Hypothalamus (tissue), 51 donors: ENCODE data around the gene KMT5C.

Experiments used
- DNase-seq, 51 donors: peaks; one replicate each; lab custom pipeline; 2025; lab: John Stamatoyannopoulos, UW

The KMT5C gene

DNA sequence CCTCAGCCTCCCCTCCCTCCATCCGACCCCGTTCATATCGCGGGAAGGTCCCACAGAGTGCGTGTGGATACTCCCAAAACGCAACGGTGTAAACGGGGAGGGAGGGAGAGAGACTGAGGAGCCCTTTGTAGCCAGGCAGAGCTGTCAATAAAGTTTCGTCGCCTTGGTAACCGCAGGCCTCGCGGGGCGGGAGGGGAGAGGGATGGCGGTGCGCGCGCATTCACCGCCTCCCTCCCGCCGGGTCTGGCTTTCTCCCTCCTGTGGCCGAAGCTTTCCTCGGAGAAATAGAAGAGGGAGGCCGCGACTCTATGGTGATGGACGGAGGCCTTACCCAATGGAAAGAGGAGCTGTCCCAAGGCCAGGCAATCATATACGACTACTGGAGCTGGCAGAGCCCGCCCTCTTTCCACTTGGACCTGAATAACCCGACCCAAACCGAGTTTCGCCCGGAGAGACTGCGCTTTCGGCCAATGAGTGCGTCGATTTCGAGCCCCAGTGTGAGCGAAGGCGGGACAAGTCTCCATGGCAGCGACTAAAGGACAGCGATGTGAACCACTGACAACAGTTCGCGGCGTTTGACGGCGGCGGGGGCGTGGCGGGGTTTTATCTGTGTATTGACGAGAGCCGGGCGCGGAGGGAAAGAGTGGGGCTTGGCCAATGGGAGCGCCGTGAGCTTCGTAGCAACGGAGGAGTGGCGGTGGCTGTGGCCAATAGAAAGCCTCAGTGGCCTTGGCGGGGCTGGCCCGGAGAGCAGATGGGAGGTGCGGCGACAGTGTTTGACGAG is at the start of gene KMT5C:
TSS of gene KMT5C (plus strand) at position 772 of the 784 bp plus-strand sequence. CDS start 2,061 bp downstream, outside the sequence.
- peak; percentile 96 to 100 (median 100) for DNase-seq

DNA sequence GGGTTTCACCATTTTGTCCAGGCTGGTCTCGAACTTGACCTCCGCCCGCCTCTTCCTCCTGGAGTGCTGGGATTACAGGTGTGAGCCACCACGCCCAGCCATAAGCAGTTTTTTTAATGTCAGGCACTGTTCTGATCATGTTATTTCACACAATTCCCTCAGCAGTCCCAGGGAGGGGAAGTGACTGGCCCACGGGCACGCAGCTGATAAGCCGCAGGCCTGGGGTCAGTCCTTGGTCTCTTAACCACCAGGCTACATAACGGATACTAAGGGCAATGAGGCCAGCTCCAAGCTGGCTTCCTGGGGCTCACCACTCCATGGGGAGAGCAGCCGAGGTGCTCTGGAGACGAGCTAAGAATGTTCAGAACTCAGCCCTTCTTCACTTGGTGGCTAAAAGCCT is 42.4 kb upstream of the KMT5C start:
- no peak for DNase-seq

DNA sequence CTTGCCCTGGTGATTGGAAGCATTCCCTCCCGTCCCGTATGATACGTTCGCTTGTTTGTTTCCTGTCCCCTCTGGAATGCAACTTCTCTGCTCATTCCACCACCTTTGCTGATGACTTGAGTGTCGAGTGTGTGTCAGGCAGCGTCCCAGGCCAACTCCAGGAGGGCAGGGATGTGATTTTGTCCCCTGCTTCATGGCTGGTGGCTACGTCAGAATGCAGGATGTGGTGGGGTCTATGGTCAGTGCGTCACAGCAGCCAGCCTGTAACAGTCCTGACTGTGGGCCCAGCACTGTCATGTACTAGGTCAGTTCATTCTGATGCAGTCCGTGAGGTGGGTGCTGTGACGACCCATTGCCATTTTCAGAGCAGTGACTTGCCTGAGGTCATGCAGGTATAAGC is 39.7 kb upstream of the KMT5C start:
- no peak for DNase-seq

DNA sequence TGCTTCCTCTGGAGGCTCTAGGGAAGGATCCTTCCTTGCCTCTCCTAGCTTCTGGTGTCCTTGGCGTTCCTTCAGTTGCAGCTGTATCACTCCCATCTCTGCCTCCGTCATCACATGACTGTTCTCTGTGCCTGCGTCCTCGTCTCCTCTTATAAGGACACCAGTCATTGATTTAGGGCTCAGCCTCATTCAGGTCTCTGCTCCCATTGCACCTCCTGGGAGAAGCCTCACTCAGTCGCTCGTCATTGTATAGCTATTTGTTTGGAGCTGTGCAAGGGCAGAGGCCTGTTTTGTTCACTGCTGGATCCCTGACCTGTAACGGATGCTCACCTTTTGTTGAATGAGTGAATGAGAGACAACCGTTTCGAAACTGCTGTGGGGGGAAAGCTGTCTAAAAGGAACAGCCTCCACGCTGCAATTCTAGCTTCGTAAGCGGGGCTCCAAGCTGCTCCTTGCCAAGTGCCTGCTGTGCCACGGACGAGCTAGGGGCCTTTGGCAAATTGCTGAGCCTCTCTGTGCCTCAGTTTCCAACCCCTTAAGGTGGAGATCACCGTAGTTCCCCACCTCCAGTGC is 38.7 kb upstream of the KMT5C start:
- peak in 17 of 51 donors; percentile 4 to 52 (median 23) for DNase-seq

DNA sequence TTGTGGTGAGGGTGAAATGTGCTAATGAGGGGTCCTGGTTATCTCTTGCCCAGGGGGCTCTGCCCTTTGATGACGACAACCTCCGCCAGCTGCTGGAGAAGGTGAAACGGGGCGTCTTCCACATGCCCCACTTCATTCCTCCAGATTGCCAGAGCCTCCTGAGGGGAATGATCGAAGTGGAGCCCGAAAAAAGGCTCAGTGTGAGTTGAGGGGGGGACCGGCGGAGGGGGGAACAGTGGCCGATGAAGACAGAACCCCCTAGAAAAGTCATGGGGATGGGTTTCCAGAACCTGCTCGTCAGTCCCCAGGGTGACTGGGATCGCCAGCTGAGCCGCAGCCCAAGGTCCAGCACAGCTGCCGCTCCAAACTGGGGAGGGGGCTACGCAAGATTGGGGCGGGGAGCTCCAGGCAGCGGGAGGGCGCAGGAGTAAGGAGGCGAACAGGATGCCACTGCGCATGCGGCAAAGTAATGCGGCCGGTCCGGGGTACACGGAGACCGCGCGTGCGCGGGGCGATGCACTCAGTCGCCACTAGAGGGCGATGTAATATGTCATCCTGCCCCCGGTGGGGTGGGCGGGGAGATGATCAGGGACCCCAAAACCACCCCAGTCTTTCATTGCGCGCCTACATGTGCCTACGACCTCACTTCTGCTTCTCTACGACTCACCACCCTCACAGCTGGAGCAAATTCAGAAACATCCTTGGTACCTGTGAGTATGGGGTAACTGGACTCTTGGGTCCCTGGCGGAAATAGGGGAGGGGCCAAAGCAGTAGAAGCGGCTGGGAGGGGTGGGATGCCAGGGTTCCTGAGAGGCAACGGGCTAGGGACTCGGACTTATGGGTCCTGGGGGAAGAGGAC is 38.0 kb upstream of the KMT5C start:
- DNase-seq = peak; percentile 26 to 88 (median 72)

DNA sequence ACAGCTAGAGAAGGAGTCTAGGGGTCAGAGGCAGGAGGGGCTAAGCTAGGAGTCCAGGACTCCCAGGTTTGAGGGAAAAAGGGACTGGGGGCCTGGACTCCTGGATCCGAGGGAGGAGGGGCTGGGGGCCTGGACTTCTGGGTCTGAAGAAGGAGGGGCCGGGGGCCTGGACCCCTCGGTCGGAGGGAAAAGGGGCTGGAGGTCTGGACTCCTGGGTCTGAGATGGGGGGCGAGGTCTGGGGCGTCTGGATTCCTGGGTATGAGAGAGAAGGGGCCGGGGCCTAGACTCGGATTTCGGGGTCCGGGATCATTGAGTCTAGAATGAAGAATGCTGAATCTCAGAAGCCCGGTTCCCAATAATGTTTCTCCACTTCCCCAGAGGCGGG is 37.4 kb upstream of the KMT5C start:
- DNase-seq = no peak

DNA sequence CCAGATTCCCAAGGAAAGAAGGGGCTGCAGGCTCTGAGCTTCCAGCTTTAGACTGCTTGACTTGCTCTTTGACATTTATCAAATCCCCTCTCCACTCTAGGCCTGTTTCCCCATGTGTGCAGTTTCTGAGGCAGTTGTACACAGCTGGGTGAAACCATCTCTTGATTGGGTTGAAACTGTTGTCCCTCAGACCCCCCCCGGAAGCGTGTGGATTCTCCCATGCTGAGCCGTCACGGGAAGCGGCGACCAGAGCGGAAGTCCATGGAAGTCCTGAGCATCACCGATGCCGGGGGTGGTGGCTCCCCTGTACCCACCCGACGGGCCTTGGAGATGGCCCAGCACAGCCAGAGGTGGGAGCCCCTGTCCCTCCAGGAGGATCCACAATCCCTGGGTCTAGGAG is 36.2 kb upstream of the KMT5C start:
- no peak for DNase-seq

DNA sequence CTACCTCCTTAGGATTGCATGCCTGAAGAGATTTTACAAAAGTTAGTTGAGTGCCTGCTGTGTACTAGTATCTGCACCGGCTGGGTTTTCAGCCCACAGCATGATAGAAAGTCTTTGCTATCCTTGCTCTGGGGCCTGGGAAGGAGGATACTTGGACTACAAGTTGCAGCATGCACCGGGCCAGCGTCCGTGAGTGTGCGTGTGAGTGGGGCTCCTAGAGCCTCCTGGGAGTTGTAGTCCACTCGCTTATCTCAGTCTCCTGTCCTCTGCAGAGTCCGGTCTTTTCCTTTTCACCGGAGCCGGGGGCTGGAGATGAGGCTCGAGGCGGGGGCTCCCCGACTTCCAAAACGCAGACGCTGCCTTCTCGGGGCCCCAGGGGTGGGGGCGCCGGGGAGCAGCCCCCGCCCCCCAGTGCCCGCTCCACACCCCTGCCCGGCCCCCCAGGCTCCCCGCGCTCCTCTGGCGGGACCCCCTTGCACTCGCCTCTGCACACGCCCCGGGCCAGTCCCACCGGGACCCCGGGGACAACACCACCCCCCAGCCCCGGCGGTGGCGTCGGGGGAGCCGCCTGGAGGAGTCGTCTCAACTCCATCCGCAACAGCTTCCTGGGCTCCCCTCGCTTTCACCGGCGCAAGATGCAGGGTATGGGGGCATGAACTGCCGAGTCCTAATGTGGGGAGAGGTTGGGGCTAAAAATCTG is 35.2 kb upstream of the KMT5C start:
- DNase-seq = no peak

DNA sequence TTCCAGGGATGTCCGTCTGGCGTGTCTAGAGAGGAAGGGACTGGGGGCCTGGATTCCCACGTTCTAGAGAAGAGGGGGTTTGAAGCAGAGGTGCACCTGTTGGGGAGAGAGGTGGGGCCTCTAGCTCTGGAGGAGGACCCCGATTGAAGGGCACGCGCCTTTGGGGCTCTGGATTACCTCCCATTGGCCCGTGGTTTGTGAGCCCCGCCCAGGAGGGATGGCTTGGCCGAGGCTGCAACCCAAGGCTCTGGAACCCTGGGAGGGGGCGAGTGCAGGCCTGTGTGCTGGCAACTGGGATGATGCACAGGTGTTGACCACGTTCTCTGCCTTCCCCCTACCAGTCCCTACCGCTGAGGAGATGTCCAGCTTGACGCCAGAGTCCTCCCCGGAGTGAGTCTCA is 34.7 kb upstream of the KMT5C start:
- DNase-seq = no peak

DNA sequence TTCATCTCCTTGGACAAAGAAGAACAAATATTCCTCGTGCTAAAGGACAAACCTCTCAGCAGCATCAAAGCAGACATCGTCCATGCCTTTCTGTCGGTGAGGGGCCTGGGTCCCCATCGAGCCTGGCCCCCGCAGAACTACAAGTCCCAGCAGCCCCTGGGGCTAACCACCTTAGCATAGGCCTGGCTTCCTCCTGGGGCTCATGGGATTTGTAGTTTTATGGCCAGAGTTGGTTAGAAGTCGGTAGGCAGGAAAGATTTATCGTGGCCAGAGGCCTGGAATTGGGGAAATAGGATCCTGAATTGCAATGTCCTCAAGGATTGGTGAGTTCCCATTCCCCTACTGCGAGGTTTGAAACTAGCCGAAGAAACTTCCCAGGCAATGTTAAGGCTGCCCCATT is 34.2 kb upstream of the KMT5C start:
- peak in 2 of 51 donors; percentile 8 to 18 for DNase-seq

DNA sequence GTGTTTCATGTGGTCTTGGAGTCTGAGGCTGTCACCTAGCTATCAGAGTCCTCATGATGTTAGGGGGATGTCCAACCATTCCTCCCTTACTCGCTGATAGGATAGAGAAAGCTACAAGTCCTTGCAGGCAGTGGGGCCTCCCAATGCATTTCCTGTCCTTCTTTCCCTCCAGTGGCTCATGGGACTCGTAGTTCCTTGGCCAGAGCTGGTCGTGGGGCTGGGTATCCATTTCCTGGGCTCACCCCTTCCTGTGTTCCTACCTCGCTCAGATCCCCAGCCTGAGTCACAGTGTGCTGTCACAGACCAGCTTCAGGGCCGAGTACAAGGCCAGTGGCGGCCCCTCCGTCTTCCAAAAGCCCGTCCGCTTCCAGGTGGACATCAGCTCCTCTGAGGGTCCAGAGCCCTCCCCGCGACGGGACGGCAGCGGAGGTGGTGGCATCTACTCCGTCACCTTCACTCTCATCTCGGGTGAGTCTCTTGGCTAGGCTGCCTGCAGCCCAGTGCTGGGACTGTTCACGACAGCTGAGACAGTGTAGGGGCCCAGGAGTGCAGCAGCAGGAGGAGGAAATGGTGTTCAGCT is 33.6 kb upstream of the KMT5C start:
- no peak for DNase-seq

DNA sequence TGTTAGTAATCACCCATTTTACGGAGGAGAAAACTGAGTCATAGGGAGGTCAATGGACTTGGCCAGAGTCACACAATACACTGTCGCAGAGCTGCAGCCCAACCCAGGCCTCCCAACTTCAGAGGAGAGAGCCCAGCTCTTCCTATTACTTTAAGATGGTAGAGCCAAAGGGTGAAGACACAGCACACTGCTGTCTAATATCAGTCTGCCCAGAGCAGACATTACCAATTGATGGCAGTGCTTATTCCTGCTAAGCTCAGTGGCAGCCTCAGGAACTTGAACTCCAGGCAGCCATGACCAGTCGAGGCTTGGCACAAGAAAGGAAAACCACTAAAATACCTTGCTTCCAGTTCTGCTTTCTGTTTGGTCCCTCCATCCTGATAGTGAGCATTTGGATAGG is 33.0 kb upstream of the KMT5C start:
- DNase-seq = no peak

DNA sequence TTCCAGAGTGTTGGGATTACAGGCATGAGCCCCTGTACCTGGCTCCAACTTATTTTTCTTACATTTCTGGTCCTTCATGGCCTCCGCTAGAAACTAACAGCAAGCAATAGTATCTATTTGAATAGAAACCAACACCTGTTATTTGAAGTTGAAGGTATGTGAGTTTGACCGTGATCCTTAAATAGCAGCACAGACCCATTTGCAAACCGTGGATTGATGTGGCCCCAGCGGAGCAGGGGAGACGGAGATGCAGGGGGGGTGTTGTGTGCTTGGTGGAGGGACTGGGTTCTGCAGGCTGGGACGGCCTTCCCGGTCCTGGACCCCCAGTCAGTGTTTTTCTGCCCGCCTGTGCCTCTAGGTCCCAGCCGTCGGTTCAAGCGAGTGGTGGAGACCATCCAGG is 31.4 kb upstream of the KMT5C start:
- DNase-seq = no peak

DNA sequence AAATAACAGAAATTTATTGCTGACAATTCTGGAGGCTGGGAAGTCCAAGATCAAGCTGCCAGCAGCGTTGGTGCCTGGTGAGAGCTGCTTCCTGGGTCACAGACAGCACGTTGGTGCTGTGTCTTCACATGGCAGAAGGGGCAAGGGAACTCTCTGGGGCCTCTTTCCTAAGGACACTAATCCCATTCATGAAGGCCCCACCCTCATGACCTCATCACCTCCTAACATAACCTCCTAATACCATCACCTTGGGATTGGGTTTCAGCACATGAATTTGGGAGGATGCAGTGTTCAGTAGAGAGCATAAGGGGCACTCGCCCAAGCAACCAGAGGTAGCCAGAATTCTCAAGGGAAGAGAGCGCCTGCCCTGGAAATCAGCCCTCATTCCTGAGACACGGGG is 30.2 kb upstream of the KMT5C start:
- DNase-seq = no peak

DNA sequence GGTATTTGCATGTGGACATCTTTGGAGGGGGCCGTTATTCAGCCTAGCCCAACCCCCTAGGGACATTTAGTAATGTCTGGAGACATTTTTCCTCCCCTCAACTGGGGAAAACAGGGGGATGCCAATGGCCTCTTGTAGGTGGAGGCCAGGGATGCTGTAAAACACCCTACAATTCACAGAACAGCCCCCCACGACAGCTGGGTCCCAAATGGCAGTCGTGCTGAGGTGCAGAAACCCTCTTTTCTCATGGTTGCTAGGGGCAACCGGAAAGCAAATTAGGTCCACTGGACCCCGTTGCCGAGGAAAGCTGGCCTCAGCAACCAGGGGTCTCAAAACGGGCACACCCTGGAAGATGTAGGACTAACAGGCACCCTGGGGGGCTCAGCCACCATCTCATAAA is 29.2 kb upstream of the KMT5C start:
- DNase-seq = no peak

DNA sequence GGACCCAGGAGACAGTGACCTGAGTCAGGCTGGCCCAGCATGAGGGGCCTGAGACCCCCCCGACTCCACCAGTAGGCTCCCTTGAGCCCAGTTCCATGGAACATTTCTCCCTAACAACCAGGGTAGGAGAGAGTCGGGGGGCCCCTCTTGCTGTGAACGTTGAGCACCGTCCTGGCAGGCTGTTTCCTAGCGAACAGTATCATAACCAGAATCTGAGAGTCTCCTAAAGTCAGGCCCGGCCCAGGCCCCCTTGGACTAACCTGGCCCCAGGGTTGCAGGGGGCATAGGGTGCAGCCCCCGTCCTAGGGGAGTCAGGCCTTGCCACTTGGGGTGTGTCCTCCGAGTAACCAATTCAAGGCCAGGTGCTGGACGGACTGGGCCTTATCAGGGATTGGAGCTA is 28.3 kb upstream of the KMT5C start:
- no peak for DNase-seq

DNA sequence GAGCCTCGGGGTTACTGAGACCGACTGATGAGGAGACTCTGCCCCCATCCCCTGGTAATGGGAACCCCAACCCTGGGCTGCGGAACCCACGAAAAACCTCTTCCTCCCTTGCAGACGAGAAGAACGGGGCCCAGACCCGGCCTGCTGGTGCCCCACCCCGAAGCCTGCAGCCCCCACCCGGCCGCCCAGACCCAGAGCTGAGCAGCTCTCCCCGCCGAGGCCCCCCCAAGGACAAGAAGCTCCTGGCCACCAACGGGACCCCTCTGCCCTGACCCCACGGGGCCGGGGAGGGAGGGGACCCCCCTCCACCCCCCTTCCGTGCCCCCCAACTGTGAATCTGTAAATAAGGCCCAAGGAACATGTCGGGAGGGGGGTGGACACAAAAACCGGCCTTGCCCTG is 27.9 kb upstream of the KMT5C start:
- no peak for DNase-seq

DNA sequence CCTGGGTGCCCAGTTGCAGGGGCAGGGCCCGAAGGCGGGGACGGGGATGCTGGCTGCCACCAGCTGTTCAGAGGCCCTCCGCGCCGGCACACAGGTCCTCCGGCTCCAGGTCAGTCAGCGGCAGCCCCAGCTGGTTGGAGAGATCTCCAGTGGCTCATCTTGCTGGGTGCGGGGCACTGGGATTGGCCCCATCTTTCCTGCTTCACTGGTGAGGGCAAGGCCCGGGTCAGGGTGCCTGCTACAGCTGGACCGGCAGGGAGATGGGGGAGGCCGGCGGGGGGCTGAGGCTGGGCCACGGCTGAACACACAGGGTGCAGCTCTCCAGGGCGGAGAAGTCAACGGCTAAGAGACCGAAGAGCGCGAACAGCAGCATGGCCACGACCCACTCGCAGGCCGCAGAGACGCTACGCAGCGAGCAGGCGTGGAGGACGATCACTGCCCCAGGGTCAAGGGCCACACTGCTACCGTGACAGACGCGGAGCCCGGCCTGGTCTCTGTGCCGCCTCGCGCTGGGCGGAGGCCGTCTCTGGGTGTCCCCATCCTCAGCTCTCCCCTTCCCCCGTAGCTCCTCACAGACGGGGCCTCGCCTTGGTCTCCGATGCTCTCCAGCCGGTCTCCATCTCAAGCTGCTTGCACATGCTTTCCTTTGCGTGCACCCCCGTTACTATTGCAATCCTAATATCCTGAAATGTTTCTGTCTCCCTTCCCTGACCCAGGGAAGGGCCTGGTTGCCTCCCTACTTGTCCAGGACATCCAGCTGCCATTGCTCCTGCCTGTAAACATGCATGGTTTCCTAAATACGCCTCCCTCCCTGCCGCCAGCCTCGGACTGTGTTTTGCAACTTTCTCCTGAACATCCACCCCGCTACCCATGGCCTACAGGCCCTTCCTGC is 26.8 kb upstream of the KMT5C start:
- peak in 1 of 51 donors; percentile 9 for DNase-seq

DNA sequence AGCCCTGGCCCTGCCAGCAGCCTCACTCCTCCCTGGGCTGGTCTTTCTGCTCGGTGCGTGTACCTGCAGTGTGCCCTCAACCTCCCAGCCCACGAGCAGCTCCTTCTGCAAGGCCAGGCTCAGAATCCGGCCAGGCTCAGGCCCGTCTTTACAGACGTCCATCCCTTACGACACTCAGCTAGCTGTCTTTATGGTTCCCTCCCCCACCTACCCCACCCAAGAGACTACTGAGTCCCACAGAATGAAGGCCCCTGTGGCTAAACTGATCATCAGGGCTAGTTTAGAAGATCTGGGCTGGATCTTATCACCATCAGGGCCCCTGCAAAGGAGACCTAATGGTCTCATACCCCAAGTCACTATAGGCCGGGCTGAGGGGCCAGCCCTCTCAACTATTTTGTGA is 25.3 kb upstream of the KMT5C start:
- no peak for DNase-seq
